HG02642 (cell line): ENCODE data around the gene CAPN1.
A peak's percentile ranks its signal among the peaks of the same experiment; 100 is the strongest.
"Not testable (repeated sequence)": the region's sequence is repeated elsewhere in the genome, so short reads cannot be mapped to it uniquely, and the experiment has no call there.

ENCODE experiments used
- ATAC-seq: cut with Tn5 transposase; IDR thresholded peaks from one replicate; pipeline ENCODE4 v1.9.1; 2021; ENCODE audit warnings: mild to moderate bottlenecking; ENCODE audit not compliant: unreplicated experiment, poor library complexity

Gene CAPN1

DNA sequence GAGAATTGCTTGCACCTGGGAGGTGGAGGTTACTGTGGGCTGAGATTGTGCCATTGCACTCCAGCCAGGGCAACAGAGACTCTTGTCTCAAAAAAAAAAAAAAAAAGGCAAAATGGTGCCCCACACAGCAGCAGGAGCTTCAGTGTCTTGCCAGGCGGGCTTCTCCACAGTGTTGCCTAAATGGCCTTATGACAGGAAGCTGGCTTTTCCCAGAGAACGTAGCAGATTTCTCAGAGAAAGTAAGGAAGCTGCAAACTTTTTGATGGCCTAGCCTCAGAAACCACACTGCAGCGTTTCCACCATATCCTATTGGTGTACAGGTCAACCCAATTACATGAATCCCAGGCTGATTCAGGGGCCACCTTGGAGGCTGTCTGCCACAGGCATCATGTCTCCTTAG lies 24.4 kb upstream of the CAPN1 start:
- ATAC-seq: no peak

DNA sequence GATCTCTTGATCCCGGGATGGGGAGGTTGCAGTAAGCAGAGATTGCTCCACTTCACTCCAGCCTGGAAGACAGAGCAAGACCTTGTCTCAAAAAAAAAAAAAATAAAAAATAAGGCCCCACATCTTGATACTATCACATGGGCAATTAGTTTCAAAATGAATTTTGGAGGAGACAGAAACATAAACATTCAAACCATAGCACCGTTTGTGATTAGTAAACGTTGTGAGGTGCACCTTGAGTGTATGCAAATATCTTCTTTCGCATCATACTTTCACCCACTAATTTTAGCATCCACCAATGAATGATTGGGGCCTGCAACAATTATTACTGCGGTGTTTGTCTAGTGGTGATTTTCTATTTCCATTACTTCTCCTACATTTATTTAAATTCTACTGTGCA lies 22.7 kb upstream of the CAPN1 start:
- ATAC-seq: no peak

DNA sequence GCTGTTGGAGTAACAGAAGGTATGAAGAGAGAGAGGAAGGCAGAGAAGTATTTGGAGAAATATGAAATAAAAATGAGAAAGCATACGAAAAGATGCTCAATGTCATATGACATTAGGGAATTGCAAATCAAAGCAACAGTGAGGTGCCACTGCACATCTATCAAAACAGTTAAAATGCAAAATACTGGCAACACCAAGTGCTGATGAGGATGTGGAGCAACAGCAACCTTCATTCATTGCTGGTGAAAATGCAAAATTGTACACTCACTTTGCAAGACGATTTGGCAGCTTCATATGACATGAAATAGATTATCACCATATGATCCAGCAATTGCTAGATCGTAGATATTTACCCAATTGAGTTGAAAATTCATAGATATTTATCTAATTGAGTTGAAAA lies 21.1 kb upstream of the CAPN1 start:
- ATAC-seq: no peak

DNA sequence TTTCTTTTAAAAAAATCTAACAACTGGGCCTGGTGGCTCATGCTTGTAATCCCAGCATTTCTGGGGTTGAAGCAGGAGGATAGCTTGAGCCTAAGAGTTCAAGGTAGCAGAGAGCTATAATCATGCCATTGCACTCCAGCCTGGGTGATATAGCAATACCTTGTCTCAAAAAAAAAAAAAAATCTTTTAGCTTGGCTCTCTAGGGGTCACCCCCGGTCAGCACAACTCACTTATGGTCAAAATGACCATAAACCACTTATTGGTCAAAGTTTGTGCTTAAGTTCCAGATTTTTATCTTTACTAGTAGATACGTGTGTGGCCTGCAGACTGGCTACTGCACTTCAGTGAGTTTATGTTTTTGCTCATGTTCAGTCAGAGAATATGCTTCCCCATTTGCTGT lies 18.0 kb upstream of the CAPN1 start:
- no peak for ATAC-seq

DNA sequence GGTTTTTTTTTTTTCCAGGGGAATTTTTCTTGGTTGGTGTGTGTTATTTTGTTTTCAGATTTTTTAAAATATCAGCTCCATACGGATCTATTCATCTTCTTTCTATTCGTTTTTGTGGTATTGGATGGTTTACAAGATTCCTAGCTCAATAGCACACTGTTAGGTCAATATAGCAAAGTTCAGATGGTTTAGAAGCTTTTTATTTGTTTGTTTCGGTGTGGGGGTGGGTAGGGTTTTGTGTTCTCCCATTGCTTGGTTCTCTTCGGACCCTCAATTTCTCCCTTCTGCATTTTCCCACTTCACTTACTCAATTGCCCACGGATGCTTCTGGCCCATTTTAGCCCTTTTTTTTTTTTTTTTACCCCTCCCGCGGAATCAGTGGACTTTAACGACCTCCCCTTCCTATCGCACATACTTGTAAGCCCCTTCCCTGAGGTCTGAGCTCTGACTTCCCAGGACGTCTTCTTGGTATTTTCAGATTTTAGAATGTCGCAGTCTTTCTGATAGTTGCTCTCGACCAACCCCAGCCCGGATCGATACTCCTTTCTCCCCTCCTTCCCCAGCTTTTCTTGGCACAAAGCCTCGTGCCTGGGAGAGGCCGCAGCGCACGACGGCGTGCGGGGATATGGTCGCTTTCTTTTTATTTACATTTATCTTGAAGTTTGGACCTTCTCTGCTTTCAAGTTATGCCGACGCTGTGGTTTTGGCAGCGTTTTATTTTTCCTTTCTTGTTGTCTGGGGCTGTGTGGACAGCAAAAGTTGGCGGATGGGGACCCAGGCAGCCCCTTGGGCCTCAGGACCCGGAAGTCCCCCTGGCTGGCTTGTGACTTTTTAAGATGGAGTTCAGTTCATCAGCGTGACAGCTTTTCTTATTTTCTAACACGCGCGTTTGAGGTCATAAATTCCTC lies 16.1 kb upstream of the CAPN1 start:
- ATAC-seq: no peak

DNA sequence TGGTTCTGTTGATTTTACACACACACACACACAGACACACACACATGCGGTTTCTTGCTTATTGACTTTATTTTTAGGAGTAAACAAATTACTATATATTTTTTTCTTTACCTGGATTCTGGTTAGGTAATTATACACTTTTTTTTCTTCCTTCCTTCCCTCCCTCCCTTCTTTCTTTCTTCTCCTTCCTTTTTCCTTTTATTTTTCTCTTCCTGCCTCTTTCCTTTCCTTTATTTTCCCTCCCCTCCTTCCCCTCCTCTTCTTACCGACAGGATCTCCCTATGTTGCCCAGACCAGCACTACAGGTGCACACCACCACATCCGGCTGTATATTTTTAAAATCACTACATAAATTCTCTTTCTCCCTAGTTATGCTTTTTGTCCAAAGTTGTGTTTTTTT lies 14.8 kb upstream of the CAPN1 start:
- ATAC-seq: no peak

DNA sequence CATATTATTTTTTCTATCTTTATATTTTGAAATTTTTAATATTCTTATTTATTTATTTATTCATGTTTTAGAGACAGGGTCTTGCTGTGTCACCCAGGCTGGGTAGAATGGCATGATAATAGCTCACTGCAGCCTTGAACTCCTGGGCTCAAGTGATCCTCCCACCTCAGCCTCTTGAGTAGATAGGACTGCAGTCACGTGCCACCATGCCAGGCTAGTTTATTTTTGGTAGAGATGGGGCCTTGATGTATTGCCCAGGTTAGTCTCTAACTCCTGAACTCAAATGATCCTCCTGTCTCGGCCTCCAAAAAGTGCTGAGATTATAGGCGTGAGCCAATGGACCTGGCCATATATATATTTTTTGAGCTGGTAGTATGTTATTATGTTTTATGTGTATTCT lies 14.1 kb upstream of the CAPN1 start:
- ATAC-seq: no peak

DNA sequence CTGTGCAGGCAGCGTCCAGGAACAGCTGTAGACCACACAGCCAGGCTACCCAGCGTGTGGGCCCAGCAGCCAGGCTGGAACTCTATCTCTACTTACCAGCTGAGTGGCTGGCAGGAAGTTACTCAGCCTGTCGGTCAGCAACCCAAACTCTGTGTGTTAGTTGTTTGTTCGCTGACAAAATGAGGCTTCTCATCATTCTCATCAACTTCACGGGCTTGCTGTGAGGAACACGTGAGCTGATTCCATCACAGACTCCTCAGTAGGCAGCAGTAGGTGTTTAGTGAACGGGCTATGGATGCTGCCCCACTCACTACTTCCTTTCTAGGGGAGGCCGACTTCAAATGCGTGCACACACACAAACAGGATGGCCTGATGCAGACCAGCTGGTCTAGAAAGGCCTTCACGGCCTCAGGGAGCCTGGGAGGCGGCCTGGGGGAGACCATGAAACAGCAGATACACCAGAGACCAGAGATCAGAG lies 12.5 kb upstream of the CAPN1 start:
- no peak for ATAC-seq

DNA sequence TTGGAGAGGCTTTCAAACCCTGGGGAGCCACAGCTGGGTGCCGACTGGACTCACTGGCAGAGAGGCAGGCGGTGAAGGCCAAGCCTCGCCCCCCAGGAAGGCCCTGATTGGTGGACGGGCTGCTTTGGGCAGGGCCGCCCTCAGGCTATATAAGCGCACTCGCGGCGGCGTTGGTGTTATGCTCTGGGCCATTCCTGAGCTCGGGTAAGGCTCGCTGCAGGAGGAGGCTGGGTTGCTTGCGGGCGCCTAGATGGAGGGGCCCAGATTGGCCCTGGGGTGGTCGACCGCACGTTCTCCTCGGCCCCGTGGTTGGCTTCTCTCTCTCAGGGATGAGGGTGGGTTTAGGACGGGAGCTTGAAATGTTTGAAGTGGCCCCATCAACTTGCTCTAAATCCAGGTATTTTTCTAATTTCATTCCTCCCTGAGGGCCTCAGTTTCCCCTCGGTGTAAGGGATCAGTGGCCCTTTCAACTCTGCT lies 11.6 kb upstream of the CAPN1 start, which contains the start of gene SPDYC:
SPDYC (plus strand) TSS at position 176 of the 477 bp plus-strand sequence. CDS start 1,125 bp downstream, outside the sequence.
- no peak for ATAC-seq

DNA sequence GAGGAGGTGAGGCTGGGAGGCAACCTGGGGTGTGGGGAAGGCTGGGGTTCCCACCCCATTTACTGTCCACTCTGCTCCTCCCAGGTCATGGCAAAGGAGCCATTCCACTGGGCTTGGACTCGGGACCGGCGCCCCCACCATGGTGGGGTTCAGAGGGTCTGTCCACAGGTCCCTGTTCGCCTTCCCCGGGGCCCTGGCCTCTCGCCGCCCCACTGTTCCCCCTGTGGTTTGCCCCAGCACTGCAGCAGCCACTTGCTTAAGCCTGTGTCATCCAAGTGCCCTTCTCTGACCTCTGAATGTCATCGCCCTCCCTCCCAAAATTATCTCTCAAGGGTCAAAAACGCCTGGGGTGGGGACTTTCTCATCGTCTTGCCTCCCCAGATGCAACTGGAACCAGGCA lies 9.1 kb upstream of the CAPN1 start:
- no peak for ATAC-seq

DNA sequence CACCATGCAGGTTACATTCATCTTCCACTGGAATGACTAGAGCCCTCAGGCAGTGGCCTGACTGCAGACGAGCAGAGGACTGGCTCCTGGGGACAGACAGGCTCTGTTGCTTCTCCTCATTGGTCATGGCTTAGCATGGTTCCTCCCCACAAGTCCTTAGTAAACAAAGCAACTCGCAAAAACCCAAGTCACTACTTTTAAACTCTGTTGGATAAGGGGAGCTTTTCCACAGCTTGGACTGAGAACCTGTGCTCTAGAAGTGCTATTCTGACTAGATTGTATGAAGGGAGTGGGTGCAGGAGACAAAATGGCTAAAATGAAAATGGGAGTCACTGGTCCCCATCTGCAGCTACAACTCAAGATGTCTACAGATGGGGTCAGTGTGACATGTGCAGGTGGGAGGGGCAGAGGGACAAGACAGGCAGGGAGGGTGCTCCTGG lies 7.1 kb upstream of the CAPN1 start:
- ATAC-seq: not testable (repeated sequence)

DNA sequence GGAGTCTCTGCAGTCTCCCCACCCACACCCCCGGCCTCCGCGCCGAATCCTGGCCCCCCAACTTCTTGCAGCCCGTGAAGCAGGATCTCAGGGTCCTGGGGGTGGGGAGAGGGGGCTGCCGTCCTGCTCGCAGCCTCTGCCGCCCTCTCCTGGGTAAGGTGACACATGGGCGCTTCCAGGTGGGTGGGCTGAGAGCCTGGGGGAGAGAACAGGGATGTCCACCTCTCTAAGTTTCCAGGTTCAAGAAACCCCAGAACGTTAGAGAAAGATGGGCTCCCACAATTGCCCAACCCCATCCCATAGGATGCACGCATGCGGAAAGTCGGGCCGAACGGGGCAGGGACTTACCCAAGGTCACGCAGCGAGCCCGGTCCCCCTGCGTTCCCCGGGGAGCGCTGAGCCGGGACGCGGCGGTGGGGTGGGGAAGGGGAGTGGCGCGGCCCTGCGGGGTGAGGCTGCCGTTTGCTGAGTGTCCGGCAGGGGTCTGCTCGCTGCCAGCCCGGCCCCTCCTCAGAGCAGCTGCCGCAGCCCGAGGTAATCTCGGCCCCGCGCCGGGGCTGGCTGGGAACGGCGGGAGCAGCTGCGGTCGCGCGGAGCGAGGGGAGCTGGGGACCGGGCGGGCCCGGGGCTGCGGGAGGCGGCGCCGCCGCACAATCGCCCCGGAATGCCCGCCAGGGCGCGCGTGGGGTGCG lies 705 bp upstream of the CAPN1 start:
- peak; percentile 69 for ATAC-seq

DNA sequence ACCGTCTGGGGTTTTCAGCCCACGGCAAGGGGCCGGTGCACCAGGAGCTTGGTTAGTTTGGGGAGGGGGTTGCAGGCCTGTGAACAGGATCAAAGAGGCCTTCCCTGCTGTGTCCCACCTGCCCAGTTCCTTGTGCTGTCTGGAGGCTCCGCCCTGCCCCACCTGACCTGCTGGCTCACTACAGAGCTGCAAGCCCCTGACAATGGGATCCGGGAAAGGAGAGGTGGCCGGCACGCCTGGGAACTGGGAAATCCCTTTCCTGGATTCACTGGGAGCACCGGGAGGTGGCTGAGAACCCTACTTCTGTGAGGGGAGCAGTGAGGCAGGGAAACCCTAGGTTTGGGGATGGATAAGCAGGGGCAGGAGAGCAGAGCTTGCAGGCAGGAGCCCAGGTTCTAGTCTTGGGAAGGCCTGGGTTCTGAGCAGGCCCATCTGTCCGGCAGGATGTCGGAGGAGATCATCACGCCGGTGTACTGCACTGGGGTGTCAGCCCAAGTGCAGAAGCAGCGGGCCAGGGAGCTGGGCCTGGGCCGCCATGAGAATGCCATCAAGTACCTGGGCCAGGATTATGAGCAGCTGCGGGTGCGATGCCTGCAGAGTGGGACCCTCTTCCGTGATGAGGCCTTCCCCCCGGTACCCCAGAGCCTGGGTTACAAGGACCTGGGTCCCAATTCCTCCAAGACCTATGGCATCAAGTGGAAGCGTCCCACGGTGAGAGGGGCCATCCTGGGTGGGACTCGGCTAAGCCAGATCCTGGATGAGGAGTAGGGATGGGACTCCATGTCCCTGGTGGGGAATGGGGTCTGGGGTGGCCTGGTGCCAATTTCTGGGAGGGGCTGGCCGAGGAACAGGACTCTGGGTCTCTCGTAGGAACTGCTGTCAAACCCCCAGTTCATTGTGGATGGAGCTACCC lies 786 bp downstream of the CAPN1 start:
- ATAC-seq: no peak

DNA sequence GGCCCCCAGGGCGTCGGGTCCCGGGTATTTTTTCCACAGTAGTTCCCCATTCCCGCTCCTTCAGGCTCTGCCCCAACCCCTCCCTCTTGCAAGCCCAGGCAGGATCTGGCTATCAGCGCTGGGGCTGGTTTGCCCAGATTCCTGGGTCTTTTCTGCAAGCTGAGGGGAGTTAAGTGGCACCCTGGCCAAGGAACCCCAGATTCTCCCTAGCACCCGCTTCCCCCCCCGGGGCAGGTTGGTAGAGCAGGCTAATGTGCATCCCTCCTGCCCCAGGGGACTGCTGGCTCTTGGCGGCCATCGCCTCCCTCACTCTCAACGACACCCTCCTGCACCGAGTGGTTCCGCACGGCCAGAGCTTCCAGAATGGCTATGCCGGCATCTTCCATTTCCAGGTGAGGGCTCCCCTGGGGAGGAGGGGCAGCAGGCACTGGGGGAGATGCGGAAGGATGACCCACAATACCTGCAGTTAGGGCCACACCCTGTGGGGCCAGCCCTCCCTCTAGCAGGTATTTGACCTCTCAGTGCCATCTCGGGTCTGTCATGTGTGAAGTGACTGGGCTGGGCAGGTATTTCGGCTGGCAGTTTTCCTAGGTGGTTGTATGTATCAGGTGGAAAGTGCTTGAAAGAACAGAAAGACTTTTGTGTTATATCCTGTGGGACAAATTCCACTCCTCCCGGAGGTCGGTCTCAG lies 1.6 kb downstream of the CAPN1 start:
- ATAC-seq: no peak

DNA sequence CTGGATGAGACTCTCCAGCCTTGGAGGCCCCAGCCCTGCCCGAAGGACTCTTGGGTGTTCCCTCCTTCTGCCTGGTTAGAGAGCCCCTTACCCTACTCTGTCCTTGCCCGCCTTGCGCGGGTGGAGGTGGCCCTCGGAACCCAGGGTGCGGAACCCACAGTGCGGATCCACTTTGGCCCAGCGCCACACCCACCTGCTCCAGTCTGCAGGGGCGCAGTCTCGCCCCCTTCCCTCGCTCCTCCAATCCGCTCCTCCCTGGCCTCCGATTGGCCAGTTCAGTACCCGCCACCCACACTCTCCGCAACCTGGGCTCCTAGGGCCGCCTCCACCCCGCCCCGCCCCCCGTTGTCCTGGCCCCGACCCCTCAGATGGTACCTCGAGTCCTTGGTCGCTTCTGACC lies 2.4 kb downstream of the CAPN1 start:
- no peak for ATAC-seq

DNA sequence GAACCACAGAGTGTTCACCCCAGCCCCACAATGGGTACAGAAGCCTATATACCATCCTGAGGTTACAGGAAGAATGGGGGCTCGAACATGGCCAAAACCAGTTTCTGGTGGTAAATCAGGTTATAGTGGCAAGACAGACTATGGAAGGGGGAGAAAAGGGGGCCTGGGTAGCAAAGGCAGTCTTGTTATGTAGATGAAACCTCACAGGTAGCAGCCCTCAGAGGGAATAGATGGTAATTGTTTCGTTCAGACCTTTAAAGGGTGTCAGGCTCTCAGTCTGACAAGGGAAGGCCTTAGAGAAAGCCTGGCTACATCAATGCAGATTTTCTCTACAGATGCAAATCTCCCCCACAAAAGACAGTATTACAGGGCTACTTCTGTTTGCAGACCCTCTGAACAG lies 3.4 kb downstream of the CAPN1 start:
- no peak for ATAC-seq

DNA sequence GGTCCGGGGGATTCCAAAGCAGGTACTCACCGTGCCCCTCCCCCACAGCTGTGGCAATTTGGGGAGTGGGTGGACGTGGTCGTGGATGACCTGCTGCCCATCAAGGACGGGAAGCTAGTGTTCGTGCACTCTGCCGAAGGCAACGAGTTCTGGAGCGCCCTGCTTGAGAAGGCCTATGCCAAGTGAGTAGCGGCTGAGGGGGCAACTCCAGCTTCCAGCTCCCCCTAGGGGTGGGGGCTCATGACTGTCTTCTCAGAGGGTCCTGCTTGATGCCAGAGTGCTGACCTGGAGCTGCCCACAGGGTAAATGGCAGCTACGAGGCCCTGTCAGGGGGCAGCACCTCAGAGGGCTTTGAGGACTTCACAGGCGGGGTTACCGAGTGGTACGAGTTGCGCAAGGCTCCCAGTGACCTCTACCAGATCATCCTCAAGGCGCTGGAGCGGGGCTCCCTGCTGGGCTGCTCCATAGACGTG lies 4.2 kb downstream of the CAPN1 start:
- no peak for ATAC-seq

DNA sequence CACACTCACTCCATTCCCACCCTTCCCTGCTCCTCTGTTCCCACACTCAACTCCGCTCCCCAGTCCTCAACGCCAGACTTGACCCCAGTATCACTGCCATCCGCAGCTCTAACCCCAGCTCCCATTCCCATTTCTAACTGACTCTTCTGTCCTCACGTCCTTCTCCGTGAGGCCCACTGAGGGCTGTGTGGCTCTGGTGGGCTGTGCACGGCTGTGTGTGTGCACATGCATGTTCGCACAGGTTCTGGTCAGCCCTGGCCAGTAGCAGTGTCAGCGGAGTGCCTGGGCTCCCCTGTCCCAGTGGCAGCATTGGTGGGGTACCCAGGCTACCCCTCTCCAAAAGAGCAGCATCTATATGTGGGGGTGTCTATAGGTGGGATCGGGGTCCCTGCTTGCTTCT lies 5.0 kb downstream of the CAPN1 start:
- no peak for ATAC-seq

DNA sequence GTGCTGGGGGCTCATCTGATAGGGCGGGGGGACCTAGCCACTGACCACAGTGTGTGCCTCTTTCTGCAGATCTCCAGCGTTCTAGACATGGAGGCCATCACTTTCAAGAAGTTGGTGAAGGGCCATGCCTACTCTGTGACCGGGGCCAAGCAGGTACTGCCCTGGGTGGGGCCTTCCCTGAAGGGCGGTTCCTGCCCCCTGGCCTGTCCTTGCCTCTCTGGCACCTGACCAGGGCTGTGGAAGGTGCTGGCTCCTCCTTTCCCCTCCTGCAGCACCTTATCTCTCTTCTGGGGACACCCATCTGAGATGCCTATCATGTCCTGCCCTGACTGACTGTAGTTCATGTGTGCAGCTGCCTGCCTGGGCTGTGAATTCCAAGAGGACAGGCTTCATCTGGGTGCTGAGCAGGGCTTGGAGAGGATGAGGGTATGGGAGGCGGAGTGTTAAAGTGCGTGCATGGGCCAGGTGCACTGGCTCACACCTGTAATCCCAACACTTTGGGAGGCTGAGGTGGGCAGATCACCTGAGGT lies 5.5 kb downstream of the CAPN1 start:
- ATAC-seq: no peak
